Astrocyte of the spinal cord (primary cell): Measurements from ENCODE around the gene PER2.
"Not testable (repeated sequence)": the region's sequence is repeated elsewhere in the genome, so short reads cannot be mapped to it uniquely, and the experiment has no call there.

Experiments used
- DNase-seq: peaks from one replicate; pipeline ENCODE4 v3.0.0; 2011; ENCODE audit warnings: low read depth, low spot score
- H3K4me3 ChIP-seq: 2 replicates; pipeline ENCODE4 v1.5.1; 2011; ENCODE audit warnings: low read depth, mild to moderate bottlenecking, low read length, moderate library complexity
- in situ Hi-C: cut with HindIII; loops from 2 replicates; pipeline ENCODE4 v1.10.0; 2017; ENCODE audit warnings: low sequenced_read_pairs
- TF ChIP-seq, protein P1 (sequence below): IDR thresholded peaks from 2 replicates; pipeline ENCODE4 v1.5.1; 2012; ENCODE audit warnings: low read depth, mild to moderate bottlenecking, low read length, inconsistent platforms

The PER2 gene, protein sequence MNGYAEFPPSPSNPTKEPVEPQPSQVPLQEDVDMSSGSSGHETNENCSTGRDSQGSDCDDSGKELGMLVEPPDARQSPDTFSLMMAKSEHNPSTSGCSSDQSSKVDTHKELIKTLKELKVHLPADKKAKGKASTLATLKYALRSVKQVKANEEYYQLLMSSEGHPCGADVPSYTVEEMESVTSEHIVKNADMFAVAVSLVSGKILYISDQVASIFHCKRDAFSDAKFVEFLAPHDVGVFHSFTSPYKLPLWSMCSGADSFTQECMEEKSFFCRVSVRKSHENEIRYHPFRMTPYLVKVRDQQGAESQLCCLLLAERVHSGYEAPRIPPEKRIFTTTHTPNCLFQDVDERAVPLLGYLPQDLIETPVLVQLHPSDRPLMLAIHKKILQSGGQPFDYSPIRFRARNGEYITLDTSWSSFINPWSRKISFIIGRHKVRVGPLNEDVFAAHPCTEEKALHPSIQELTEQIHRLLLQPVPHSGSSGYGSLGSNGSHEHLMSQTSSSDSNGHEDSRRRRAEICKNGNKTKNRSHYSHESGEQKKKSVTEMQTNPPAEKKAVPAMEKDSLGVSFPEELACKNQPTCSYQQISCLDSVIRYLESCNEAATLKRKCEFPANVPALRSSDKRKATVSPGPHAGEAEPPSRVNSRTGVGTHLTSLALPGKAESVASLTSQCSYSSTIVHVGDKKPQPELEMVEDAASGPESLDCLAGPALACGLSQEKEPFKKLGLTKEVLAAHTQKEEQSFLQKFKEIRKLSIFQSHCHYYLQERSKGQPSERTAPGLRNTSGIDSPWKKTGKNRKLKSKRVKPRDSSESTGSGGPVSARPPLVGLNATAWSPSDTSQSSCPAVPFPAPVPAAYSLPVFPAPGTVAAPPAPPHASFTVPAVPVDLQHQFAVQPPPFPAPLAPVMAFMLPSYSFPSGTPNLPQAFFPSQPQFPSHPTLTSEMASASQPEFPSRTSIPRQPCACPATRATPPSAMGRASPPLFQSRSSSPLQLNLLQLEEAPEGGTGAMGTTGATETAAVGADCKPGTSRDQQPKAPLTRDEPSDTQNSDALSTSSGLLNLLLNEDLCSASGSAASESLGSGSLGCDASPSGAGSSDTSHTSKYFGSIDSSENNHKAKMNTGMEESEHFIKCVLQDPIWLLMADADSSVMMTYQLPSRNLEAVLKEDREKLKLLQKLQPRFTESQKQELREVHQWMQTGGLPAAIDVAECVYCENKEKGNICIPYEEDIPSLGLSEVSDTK (N-terminal part only)

DNA sequence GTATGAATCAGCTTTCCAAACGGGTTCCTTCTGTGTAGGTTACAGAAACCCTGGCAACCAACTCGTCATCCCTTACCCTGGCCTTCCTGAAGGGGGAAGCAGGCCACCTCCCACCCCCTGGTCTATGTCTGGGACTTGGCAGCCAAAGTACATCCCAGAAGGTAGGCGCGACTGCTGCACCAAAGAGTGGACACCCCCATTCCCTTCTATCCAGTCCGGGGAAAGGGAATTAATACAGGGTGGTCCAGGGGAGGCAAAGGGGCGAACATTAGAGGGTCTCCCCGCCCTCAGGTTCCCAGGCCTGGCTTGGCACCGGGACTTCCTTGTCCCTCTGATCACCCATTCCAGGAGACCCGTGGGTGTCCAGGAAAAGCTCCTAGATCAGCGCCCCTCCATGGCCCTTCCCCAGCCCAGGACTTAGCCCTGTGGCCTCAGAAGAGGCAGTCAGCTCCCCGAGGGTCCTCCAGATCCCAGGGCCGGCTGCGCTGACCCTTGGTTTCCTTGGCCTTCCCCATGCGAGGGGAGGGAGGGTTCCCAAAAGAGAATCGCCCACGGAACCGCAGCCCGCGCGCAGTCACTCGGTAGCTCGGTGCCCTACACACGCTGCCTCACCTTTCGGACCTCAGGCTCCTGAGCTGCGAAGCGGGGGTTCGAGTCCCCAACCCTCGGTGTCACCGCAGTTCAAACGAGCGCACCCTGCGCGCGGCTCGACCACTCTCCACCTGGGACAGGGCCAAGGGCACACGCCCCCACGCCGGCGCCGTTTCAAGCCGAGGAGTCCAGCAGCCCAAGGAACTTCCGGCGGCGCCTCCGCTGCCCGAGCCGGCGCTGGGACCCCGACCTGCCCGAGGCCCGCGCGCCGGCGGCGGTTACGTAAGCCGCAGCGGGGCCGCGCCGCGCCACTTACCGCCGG, at the start of gene PER2:
PER2 (minus strand) TSS at position 874 of the 913 bp plus-strand sequence. CDS start 10,674 bp downstream, outside the sequence.
- in situ Hi-C loops, result no loop called here

GRCh38 chr2:238337846-238338245, 49.4 kb upstream of the PER2 start:
- DNase-seq, result no peak
- TF ChIP-seq, protein P1, sequence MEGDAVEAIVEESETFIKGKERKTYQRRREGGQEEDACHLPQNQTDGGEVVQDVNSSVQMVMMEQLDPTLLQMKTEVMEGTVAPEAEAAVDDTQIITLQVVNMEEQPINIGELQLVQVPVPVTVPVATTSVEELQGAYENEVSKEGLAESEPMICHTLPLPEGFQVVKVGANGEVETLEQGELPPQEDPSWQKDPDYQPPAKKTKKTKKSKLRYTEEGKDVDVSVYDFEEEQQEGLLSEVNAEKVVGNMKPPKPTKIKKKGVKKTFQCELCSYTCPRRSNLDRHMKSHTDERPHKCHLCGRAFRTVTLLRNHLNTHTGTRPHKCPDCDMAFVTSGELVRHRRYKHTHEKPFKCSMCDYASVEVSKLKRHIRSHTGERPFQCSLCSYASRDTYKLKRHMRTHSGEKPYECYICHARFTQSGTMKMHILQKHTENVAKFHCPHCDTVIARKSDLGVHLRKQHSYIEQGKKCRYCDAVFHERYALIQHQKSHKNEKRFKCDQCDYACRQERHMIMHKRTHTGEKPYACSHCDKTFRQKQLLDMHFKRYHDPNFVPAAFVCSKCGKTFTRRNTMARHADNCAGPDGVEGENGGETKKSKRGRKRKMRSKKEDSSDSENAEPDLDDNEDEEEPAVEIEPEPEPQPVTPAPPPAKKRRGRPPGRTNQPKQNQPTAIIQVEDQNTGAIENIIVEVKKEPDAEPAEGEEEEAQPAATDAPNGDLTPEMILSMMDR, result no peak
- no peak overlapping the region for H3K4me3 ChIP-seq
- in situ Hi-C loops, result no loop called here

More for the DNA sequence above, at the start of gene PER2:
- peak within 1 kb of the TSS; percentile 72 for H3K4me3 ChIP-seq
- TF ChIP-seq, protein P1, result peak; percentile 14
- peak; percentile 90 for DNase-seq

DNA sequence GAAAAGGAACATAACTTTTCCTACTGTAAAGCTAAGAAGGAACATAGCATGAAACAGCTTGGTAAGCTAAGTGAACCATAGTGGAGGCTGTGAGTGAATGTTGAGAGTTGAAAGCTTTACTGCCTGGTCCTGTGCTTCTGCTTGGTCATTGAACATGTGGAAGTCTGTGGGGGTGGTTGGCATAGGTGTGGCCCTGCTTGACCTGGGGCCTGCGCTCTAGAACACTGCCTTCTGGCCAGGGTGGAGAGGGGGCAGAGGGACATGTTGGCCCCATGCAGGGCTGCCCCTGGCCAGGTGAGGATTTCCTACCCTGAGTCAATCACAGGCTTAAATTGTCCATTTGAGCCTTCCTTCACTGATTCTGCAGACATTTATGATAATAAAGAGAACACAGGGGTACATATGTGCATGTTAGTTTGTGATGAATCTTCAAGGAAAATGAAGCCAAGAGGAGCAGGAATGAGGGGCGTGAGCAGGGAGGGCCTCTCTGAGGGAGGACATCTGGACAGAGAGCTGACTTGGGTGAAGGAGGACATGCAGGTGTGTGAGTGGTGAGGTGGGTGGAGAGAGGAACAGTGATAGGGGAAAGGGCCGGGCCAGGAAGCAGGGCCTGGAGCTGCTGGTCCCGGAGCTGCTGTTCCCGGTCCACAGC, 48.5 kb upstream of the PER2 start:
- in situ Hi-C loops, result no loop called here

DNA sequence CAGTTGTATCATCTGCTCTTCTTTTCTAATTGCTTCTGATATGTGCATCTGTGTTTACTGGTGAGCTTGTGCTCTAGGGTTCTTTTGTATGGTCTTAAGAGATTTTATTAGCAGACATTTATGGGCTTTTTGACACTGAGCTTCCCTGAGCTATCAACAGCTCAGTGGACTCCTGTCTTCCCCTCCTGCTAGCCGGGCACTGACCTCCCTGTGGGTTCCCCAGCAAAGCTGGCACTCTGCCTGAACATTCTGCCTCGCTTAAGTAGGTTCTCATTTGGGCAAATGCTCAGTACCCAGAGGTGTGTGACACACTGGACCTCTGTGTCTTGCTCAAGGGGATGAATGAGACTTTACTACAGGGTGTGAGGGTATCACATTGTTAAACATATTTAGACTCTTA, 47.7 kb upstream of the PER2 start:
- TF ChIP-seq, protein P1, result no peak
- in situ Hi-C loops, result no loop called here
- H3K4me3 ChIP-seq, result no peak overlapping the region
- DNase-seq, result no peak

More for the DNA sequence above, 48.5 kb upstream of the PER2 start:
- TF ChIP-seq, protein P1, result no peak
- no peak for DNase-seq
- no peak overlapping the region for H3K4me3 ChIP-seq

- DNase-seq, in situ Hi-C loops, H3K4me3 ChIP-seq: not testable (repeated sequence)
Measured at GRCh38 chr2:238335591-238335990, 47.2 kb upstream of the PER2 start.

- TF ChIP-seq, protein P1, result no peak
- H3K4me3 ChIP-seq, result no peak overlapping the region
- DNase-seq, result no peak
- in situ Hi-C loops, result no loop called here
Measured at GRCh38 chr2:238334885-238335284, 46.5 kb upstream of the PER2 start.
